GM12892 (cell line): ENCODE results near the gene APEH.

Experiments
- POLR2A ChIP-seq: IDR thresholded peaks from 2 replicates; pipeline ENCODE4 v1.6.1; 2011; ENCODE audit warnings: low read depth, low read length, control low read depth
- POLR2AphosphoS5 ChIP-seq: IDR thresholded peaks from 2 replicates; pipeline ENCODE4 v1.6.1; 2011; ENCODE audit warnings: low read depth, low read length, control low read depth

DNA sequence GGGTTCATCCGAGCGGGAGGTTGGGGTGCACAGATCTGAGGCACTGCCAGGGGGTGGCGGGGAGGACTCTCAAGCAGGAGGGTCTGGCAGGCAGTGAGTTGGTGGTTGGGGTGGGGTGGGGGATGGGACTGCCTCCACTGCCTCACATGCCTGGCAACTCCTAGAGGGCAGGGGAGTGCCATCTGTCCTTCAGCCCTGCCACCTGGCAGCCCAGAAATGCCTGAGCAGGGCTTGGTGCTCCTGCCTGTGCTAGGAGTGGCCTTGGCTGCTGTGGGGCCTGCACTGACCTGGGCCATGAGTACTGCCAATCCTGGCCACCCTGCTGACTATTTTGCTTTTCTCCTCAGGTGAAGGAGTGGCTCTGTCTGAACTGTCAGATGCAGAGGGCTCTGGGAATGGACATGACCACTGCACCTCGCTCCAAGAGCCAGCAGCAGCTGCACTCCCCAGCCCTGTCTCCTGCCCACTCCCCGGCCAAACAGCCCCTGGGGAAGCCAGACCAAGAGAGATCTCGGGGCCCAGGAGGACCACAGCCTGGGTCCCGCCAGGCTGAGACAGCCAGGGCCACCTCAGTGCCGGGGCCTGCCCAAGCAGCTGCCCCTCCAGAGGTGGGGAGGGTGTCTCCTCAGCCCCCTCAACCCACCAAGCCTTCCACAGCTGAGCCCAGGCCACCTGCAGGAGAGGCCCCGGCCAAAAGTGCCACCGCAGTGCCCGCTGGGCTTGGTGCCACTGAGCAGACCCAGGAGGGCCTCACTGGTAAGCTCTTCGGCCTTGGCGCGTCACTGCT lies 32.0 kb upstream of the APEH start:
- no peak for TF ChIP-seq POLR2AphosphoS5
- TF ChIP-seq POLR2A: no peak
